Skeletal muscle satellite cell (primary cell): ENCODE measurements around the gene MPL.
A peak's percentile ranks its signal among the peaks of the same experiment; 100 is the strongest.
"Not testable (repeated sequence)": the region's sequence is repeated elsewhere in the genome, so short reads cannot be mapped to it uniquely, and the experiment has no call there.

Experiments used
- H3K27me3 ChIP-seq: 2 replicates; pipeline ENCODE4 v1.7.0; 2013; ENCODE audit warnings: low read length; ENCODE audit not compliant: control insufficient read depth, insufficient read depth
- H3K36me3 ChIP-seq: 2 replicates; pipeline ENCODE4 v1.7.0; 2013; ENCODE audit warnings: mild to moderate bottlenecking, control low read depth, low read length; ENCODE audit not compliant: insufficient read depth
- H3K4me1 ChIP-seq: 2 replicates; pipeline ENCODE4 v1.7.0; 2013; ENCODE audit warnings: low read length; ENCODE audit not compliant: control insufficient read depth, insufficient read depth
- H3K4me2 ChIP-seq: 2 replicates; pipeline ENCODE4 v1.7.0; 2013; ENCODE audit warnings: mild to moderate bottlenecking, low read length
- H3K4me3 ChIP-seq: 2 replicates; pipeline ENCODE4 v1.7.0; 2013; ENCODE audit warnings: low read length
- H3K9ac ChIP-seq: 2 replicates; pipeline ENCODE4 v1.7.0; 2013; ENCODE audit warnings: mild to moderate bottlenecking, low read depth, low read length, moderate library complexity
- H3K9me3 ChIP-seq: replicated peaks from 2 replicates; pipeline ENCODE4 v1.7.0; 2013; ENCODE audit warnings: mild to moderate bottlenecking, control low read depth, low read length

Gene MPL

GRCh38 chr1:43363283-43363934 is 25.8 kb downstream of the MPL start:
- Histone ChIP-seq H3K9me3 (no peaks in the 10 kb centered on the region), H3K9ac (no peak overlapping the region), H3K4me1 (peaks cover 41% of the 10 kb centered on the region), H3K4me3 (no peak overlapping the region), H3K36me3 (peaks cover 52% of the 10 kb centered on the region), H3K27me3 (no peaks in the 10 kb centered on the region), H3K4me2 (no peak overlapping the region)

GRCh38 chr1:43363935-43364525 is 26.4 kb downstream of the MPL start:
- no peaks in the 10 kb centered on the region for H3K9me3 ChIP-seq
- H3K27me3 ChIP-seq: no peaks in the 10 kb centered on the region
- no peak overlapping the region for H3K4me3 ChIP-seq
- peaks cover 47% of the 10 kb centered on the region for H3K4me1 ChIP-seq
- no peak overlapping the region for H3K4me2 ChIP-seq
- peaks cover 52% of the 10 kb centered on the region for H3K36me3 ChIP-seq
- H3K9ac ChIP-seq: no peak overlapping the region

- Histone ChIP-seq H3K4me2 (peak overlapping the region; percentile 84), H3K9me3 (no peaks in the 10 kb centered on the region), H3K4me1 (peaks cover 32% of the 10 kb centered on the region), H3K27me3 (no peaks in the 10 kb centered on the region), H3K36me3 (peaks cover 45% of the 10 kb centered on the region), H3K4me3 (peak overlapping the region; percentile 88), H3K9ac (peak overlapping the region; percentile 11)
Measured at GRCh38 chr1:43365678-43366077, 28.1 kb downstream of the MPL start.

GRCh38 chr1:43366179-43366578 is 28.6 kb downstream of the MPL start:
- Histone ChIP-seq H3K4me2 (peak overlapping the region; percentile 84), H3K4me3 (peak overlapping the region; percentile 88), H3K36me3 (peaks cover 40% of the 10 kb centered on the region), H3K9me3 (no peaks in the 10 kb centered on the region), H3K9ac (peak overlapping the region; percentile 94), H3K27me3 (no peaks in the 10 kb centered on the region), H3K4me1 (peaks cover 27% of the 10 kb centered on the region)

- Histone ChIP-seq H3K36me3 (peaks cover 36% of the 10 kb centered on the region), H3K9ac (peak overlapping the region; percentile 94)
Measured at GRCh38 chr1:43366601-43367025, 29.0 kb downstream of the MPL start.

GRCh38 chr1:43367026-43367903 is 29.6 kb downstream of the MPL start:
- Histone ChIP-seq H3K4me2 (peak overlapping the region; percentile 84), H3K9ac (peak overlapping the region; percentile 94), H3K9me3 (no peaks in the 10 kb centered on the region), H3K36me3 (peaks cover 29% of the 10 kb centered on the region), H3K4me1 (peaks cover 28% of the 10 kb centered on the region), H3K4me3 (peak overlapping the region; percentile 88), H3K27me3 (no peaks in the 10 kb centered on the region)

More at GRCh38 chr1:43366601-43367025, 29.0 kb downstream of the MPL start:
- Histone ChIP-seq H3K4me1 (peaks cover 24% of the 10 kb centered on the region), H3K4me2 (peak overlapping the region; percentile 84), H3K27me3 (no peaks in the 10 kb centered on the region), H3K4me3 (peak overlapping the region; percentile 88), H3K9me3 (no peaks in the 10 kb centered on the region)

- H3K4me1 ChIP-seq: peaks cover 36% of the 10 kb centered on the region
- H3K4me3 ChIP-seq: peak within 1 kb of the TSS; percentile 88
- peak within 1 kb of the TSS; percentile 94 for H3K9ac ChIP-seq
Measured at GRCh38 chr1:43367904-43368645, 30.5 kb downstream of the MPL start, which contains the start of gene ELOVL1. Gene ELOVL1, minus strand, starts transcription at chr1:43368011. Its CDS starts 2,402 bp downstream, at chr1:43365609.

GRCh38 chr1:43368646-43369020 is 31.0 kb downstream of the MPL start:
- H3K4me2 ChIP-seq: peak overlapping the region; percentile 84
- H3K4me3 ChIP-seq: peak overlapping the region; percentile 88
- peaks cover 17% of the 10 kb centered on the region for H3K36me3 ChIP-seq
- peak overlapping the region; percentile 94 for H3K9ac ChIP-seq
- no peaks in the 10 kb centered on the region for H3K27me3 ChIP-seq
- no peaks in the 10 kb centered on the region for H3K9me3 ChIP-seq
- H3K4me1 ChIP-seq: peaks cover 42% of the 10 kb centered on the region

More at GRCh38 chr1:43367904-43368645, 30.5 kb downstream of the MPL start, which contains the start of gene ELOVL1:
- Histone ChIP-seq H3K4me2 (peak within 1 kb of the TSS; percentile 84), H3K27me3 (no peaks in the 10 kb centered on the region), H3K9me3 (no peaks in the 10 kb centered on the region), H3K36me3 (peaks cover 22% of the 10 kb centered on the region)

GRCh38 chr1:43369779-43370178 is 32.2 kb downstream of the MPL start:
- not testable (repeated sequence) for H3K36me3 ChIP-seq, H3K27me3 ChIP-seq, H3K4me2 ChIP-seq, H3K4me3 ChIP-seq, H3K9me3 ChIP-seq, H3K9ac ChIP-seq
- peaks cover 49% of the 10 kb centered on the region for H3K4me1 ChIP-seq

GRCh38 chr1:43370564-43370963 is 32.9 kb downstream of the MPL start:
- Histone ChIP-seq H3K27me3 (no peaks in the 10 kb centered on the region), H3K4me3 (no peak overlapping the region), H3K36me3 (no peaks in the 10 kb centered on the region), H3K9ac (no peak overlapping the region), H3K9me3 (no peaks in the 10 kb centered on the region), H3K4me1 (peaks cover 49% of the 10 kb centered on the region), H3K4me2 (no peak overlapping the region)

- no peak overlapping the region for H3K9ac ChIP-seq
- H3K27me3 ChIP-seq: no peaks in the 10 kb centered on the region
- H3K4me2 ChIP-seq: no peak overlapping the region
- no peaks in the 10 kb centered on the region for H3K36me3 ChIP-seq
- H3K4me1 ChIP-seq: peaks cover 36% of the 10 kb centered on the region
- no peak overlapping the region for H3K4me3 ChIP-seq
- no peaks in the 10 kb centered on the region for H3K9me3 ChIP-seq
Measured at GRCh38 chr1:43372172-43372571, 34.6 kb downstream of the MPL start.
